Measurements from ENCODE around the gene USP44.
"Not testable (repeated sequence)": the region's sequence is repeated elsewhere in the genome, so short reads cannot be mapped to it uniquely, and the experiment has no call there.

USP44 gene

DNA sequence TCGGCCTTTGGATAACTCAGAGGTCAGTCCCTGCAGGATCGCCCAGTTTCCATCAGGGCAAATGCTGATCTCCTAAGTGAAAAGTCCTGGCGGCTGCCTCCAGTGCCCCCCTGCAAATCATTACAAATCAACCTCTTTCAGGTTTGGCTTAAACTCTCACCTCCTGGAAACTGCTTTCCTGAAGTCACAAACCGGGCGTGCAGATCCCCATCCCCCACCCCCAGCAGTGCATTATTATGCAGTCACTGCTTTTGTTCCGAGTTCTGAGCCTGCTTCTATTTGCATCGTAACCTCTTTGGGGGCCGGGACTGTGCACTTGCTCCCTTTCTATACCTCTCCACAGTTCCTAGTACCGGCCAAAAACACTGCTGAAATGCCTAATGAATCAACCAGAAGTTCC, at the start of gene USP44:
USP44 (minus strand) TSS at position 172 of the 400 bp plus-strand sequence. CDS start 17,220 bp downstream, outside the sequence.
- no peak for DNase-seq

DNA sequence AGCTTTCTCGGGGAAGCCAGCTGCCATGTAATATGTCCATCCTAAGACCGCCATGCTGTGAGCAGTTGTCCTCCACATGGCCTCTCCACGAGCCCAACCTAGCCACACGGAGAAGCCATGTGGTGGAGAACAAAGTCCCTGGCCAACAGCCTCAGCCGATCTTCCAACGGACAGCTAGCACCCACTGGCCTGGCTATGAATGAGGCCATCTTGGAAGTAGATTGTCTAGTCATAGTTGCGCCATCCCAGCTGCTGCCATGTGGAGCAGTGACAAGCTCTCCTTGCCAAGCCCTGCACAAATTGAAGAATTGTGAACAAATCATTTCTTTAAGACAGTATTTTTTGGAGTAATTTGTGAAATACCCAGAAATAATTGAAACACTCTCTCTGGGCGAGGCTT, 49.3 kb upstream of the USP44 start:
- DNase-seq = no peak

DNA sequence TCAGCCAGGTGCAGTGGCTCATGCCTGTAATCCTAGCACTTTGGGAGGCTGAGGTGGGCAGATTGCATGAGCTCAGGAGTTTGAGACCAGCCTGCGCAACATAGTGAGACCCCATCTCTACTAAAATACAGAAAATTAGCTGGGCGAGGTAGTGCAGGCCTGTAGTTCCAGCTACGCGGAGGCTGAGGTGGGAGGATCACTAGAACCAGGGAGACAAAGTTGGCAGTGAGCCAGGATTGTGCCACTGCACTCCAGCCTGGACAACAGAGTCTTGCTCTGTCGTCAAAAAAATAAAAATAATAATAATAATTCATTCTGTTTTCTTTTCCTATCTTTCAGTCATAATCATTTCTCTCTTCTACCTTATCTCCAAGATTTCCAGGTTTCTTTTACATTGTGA, 48.6 kb upstream of the USP44 start:
- DNase-seq = no peak

DNA sequence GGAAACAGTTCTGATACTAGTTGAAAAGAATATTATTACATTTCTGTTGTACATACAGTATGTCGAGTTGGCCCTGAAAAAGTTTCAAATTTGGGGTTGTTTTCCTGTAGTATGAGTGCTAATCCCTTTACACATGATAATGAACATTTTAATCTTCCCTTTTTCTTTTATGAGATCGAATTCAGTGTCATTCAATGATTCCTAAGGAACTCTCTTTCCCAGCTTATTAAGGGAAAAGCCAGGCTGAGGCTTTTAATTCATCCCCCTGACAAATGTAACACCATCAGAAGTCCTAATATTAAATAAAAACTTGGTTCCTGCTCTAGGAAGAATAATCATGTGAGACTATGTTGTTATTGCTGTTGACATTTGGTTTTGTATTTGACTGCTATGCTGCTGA, 42.9 kb upstream of the USP44 start:
- no peak for DNase-seq

DNA sequence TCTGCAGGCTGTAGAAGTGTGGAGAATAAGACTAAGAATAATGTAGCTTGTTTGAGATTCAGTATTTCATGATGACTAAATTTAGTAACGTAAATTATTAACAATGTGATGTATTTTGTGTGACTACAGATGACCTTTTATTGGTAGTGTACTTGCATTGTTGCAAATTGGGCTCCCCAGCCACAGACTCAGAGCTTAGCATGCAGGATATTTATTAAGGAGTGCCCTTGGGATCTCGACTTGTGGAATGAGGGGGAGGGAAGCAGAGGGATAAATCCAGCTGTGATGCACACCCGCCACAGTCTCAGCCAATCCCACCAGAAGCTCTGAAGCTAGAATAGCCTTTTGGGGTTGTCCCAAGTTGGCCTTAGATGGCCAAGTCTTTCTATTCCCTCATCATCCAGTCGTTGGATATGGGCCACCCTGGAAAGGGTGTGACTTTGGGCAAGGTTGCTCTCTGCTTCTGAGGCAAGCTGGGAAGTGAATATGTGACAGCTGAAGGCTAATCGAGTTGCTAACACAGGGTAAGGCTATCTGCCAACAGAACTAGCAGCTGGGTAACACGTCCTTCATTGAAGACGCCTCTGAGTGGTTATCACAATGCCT, 42.1 kb upstream of the USP44 start:
- DNase-seq = no peak

DNA sequence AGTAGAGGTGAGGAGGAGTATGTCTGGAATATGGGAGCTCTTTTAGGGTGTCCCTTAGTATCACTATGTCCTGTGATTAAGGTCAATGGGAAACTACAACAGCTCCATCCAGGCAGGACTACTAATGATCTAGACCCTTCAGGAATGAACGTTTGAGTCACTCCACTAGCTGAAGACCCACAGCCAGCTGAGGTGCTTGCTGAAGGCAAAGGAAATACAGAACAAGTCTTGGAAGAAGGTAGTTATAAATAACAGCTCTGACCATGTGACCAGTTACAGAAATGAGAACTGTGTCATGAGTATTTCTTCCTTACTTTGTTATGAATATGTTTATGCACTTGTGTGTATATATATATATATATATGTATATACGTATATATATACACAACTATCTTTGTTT, 40.5 kb upstream of the USP44 start:
- no peak for DNase-seq

DNA sequence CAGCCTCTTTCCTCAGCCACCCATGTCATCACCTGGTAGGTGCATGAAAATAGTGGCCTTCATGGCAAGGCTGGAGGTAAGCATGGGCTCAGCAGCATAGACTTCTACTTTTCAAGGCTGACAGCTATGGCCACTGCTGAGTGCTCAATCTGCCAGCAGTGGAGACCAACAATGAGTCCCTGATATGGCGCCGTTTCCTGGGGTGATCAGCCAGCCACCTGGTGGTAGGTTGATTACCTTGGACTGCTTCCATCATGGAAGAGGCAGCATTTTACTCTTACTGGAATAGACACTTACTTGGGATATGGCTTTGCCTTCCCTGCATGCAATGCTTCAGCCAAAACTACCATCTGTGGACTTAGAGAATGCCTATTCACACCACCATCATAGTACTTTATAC, 39.5 kb upstream of the USP44 start:
- DNase-seq = no peak

DNA sequence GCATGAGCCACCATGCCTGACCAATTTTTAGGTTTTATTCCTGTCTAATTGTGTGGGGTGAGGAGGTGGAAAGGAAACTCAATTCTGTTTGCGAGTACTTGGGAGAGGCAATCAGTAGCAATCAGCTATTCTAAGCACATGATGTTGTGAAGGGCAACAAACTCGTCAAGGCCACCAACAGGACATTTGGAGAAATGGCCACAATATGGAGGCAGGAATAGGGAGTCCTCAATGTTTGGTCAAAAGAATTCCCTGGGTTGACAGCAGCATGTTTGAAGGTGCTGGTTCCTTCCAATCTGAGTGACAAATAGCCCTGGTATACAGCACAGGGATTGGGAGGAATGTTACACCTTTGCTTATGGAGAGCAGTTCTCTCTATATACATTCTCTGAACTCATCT, 32.7 kb upstream of the USP44 start:
- no peak for DNase-seq

DNA sequence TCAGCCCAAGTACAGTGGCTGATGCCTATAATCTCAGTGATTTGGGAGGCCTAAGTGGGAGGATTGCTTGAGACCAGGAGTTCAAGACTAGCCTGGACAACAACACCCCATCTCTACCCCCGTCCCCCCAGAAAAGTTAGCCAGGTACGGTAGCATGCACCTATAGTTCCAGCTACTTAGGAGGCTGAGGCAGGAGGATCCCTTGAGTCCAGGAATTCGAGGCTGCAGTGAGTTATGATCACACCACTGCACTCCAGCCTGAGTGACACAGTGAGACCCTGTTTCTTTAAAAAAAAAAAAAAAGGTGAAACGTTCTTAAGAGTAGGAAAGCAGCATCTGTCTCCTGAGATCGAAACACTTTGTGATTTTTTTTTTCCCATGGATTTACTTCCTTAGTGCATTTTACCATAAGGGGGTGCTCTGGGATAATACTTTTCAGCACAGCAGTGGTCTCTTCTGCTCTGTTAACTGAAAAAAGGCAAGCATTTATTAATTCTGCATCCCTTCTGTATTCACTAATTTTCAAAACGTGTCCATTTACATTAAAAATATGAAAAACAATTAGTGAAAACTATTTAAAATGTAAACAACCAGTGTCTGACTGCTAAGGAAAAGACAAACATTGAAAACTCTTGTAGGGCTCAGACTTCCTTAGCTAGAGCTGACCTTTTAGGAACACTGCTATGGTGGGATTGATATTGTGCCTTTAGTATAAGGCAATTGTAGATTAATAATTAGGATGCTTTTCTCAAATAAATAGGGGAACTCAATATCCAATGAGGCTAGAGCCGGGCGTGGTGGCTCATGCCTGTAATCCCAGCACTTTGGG, 31.2 kb upstream of the USP44 start:
- DNase-seq = no peak

DNA sequence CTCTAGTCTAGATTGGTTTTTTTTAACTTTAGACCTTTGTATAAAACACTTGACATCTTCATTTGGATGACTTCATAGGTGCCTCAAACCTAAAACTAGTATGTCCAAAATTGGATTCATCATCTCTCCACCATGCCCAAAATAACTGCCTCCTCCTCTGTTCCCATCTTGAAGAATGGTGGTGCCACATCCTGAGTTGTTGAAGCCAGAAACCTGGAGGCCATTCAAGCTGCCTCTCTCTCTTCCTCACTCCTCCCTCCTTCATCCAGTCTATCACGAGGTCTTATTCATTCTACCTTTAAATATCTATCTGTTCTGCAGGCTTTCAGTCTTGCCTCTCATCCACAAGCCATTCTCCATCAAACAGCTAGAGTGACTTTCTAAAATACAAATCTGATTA, 26.5 kb upstream of the USP44 start:
- DNase-seq = no peak

DNA sequence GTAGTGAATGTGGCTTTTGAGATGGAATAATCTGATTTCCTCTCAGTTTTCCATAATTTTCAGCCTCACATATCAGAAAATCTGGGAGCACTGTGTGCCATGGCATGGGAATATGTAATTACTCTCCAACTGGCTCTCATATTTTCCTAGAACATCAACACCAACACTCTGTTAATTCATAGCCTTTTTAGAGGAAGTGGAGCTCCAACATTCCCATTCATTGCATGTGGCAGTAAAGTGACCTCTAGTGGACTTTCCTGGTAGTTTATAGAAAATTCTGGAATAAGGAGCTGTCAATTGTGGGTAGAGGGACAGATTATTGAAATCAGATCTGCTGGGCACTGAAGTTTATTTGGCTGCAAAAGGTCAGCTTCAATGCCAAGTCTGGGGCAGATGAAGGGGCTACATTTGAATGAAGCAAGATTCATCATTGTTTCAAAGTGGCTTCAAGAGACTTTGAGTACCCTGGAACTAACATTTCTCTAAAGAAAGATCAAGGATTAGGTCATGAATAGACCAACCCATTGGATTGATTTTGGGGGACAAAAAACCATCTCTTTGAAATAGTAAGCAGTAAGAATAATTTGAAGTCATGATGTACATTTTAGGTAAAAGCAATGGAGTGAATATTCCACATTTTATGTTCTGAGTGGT, 23.6 kb upstream of the USP44 start:
- DNase-seq = no peak

DNA sequence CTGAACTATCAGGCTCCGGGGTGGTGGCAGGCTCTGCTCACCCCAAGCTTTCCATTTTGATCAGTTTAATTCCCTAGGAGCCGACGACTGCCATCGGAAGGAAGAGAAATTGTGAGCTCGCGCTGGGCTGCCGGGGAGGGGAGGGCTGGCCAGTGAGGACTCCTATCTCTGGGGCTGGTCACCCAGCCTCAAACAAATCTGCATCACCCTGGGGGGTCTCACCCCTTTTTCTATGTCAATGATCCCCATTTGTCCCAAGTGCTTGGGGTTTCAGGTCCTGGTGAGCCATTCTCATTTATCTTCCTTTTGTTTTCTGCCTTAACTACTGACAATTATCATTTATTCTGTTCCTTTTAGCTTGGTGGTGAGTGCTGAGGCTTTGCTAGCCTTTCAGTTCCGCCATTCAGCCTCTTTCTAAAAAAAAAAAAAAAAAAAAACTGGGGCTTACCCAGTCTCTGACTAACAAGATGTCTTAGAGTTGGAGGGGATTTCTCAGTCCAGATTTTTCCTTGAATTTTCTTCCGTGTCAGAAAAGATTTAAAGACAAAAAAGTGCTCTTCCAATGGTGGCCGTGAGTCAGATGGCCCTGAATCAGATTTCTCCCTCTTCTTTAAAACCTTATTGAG, 22.8 kb upstream of the USP44 start:
- no peak for DNase-seq

DNA sequence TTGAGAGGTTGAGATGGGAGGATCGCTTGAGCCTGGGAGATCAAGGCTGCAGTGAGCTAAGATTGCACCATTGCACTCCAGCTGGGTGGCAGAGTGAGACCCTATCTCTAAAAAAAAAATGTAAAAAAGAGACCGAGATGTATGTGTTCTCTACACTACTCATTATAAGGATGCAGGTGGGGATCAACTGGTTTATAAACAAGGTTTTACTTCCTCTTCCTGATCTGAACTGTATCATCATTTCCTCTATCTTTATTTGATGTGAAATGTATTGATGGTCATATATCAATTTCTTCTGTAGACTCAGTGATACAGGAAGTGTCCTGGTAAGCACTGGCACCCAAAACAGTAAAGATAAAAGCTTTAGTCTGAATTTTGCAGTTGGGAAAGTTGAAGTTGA, 20.1 kb upstream of the USP44 start:
- no peak for DNase-seq

DNA sequence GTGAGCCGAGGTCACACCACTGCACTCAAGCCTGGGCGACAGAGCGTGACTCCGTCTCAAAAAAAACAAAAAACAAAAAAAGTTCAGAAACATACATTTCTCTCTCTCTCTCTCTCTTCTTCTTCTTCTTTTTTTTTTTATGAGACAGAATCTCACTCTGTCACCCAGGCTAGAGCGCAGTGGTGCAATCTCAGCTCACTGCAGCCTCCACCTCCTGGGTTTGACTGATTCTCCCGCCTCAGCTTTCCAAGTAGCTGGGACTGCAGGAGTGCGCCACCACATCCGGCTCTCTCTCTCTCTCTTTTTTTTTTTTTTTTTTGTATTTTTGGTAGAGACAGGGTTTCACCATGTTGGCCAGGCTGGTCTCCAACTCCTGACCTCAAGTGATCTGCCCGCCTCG, 16.8 kb upstream of the USP44 start:
- not testable (repeated sequence) for DNase-seq

DNA sequence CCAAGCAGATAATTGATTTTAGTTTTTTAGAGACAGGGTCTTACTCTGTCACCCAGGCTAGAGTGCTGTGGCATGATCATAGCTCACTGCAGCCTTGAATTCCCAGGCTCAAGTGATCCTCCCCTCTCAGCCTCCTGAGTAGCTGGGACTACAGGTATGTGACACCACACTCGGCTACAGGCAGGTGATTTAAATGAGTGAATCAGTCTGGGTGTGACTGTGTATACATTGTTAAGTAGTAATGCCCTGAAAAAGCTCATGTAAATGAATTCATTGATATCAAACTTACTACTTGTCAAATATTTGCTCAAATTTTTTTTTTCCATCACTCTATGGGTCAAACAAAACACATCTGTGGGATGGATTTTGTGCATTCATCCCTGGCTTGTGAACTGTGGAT, 6.3 kb upstream of the USP44 start:
- DNase-seq = no peak

DNA sequence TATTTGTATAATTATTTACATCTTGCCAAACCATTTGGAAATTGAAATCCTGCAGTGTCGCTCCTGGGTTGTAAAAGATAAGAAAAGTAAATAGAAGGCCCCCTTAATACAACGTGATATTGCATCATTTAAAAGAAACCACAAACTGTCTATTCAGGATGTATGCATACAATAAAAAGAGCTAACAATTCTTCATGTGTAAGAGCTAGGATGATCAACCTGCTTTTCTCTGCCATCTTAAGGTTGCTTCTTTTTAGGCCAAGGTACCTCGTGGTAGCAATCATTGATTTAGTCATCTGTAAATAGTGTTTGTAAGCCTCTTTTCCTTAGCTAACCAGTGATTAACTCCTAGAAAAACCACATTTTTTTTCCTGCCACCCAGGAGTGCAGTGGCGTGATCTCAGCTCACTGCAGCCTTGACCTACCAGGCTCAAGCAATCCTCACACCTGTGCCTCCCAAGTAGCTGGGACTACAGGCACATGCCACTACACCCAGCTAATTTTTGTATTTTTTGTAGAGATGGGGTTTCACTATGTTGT, 3.3 kb upstream of the USP44 start:
- DNase-seq = no peak

DNA sequence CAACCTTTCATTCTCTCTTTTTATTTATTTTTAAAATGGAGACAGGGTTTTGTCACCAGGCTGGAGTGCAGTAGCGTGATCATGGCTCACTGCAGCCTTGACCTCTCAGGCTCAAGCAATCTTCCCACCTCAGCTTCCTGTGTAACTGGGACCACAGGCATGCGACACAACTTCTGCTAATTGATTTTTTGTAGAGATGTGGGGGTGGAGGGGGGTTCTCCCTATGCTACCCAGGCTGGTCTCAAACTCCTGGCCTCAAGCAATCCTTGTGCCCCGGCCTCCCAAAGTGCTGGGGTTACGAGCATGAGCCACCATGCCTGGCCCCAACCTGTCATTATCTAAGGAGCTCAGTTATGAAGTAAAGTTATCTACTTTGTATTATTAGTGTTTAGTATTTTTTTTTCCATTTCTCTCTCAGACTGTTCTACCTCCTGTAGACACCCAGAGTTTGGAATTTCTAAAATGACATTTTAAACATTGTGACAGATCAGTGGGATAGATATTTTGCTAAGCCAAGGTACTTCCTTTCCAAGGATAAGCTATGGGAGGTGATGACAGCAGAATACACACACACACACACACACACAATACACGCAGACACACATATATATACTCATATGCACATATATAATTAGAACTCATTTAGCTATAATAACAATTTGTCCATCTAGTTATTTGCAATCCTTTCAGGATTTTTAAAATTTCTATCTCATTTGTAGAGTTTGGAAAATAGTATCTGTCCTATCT, 2.1 kb upstream of the USP44 start:
- DNase-seq = no peak

DNA sequence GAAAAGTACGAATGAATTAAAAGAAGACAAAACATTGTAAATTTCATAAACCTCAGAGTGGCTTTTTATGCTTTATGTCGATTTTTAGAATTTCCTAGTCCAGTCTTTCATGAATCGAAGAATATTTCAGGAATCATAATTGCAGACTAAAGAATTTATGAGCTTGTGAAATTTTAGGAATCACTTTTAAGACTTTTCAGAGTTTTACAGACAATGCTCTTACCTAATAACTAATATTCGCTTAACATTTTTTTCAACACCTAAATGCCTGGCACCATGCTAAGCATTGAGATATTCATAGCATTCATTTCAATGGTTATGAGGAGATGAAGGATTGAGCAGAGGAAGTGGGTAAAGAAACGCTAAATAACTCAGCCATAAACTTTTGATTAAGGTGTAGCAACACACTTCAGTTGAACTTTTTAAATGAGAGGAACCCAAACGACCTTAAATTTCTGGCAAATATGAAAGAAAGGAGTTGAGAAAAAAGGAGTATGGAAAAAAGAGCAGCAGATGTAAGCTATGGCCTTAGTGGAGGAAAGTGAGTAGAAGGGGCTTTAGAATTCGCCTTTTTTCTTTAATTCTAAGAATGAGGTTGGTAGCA, 739 bp upstream of the USP44 start:
- DNase-seq = peak; percentile 4

DNA sequence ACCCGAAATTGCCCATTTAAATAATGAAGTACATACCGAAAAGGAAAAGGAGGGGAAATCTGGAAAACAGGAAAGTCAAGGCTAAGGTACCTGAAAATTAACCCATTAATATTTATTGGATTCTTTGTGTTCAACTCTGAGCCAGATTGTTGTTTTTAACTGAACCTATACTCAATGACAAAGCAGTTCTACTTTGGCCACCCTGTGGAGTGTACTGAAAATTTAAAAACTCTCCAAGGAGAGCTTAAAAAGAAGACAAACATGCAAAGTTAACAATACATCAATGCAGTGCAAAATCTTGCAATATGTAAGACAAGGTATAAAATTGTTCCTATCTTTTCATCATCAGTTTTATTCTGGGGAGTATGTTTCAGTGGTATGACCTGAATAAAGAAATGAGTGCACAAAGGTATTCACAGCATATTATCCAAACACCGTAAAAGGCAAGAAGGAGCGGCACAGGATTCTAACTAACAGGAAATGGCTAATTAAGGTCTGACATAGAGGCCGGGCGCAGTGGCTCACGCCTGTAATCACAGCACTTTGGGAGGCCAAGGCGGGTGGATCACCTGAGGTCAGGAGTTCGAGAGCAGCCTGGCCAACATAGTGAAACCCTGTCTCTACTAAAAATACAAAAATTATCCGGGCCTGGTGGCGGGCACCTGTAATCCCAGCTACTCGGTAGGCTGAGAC, 1.7 kb downstream of the USP44 start:
- no peak for DNase-seq

DNA sequence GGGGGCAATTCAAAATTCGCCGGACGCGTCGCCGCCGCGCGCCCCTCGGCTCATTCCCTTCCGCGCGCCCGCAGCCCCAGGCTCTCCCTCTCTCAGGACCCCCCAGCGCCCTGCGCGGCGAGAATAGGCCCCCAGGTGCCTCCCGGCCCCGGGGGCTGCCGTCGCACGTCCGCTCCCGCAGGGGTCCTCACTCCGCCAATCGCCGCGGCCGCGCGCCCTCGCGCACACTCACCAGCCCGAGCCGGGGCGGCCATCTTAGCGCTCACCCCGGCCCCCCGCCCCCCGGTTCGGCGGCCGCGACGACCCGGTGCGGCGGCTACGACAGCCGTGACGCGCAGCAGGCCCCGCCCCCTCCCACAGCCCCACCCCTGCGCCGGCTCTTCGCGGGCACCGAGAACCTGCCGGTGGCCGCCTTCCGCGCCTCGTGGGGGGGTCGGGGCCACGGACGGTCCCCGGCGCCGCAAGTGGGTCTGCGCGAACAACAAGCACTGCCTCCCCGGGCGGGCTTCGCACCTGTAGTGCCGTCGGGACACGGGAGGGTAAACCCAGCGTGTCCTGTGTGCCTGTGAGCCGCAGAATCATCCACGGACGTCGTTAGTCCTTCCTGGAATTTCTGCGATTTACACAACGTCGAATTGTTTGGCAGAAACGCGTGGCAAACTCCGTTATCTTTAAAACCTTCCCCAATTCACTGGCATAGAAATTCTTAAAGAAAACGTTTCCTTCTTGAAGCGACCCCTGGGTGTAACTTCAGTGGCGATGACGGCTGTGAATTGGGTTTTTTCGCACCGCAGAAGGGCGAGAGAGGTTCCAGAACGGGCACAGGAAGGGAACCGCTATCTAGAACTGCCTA, 2.5 kb downstream of the USP44 start:
- DNase-seq = peak; percentile 77
